Measurements from ENCODE around the gene FRZB. TPM values are rescaled to one million over a fixed set of nuclear protein-coding genes. Genes with fewer than 3 reads are reported as not detected.

Gene FRZB
- total RNA-seq, 1 donor from 2014 or later, result 69.0 TPM

DNA sequence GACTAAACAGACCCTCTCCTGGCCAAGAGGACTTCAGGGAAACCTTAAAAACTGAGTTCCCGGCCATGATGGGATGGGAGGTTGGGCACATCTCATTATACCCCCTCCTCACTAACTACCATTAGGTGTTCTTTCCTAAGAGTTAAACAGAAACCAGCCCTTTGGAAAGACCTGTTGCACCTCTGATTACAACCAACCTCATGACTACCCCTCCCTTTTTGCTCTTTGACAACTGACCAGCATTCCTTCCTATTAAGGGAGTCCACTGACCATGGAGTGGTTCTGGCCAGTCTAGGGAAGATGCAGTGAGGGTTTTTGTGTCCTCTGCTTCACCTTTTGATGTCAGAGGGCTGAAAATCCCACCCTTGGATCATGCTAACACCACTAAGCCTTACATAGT, 44.5 kb upstream of the FRZB start:
- Histone ChIP-seq H2AFZ (replicated peaks) (no peak overlapping the region), H3K27me3 (no peaks in the 10 kb centered on the region), H3K4me2 (no peak overlapping the region), H3K9me3 (ENCODE audit: low read depth) (no peaks in the 10 kb centered on the region), H3K9ac (no peak overlapping the region), H3F3A (ENCODE audit: low read depth) (peaks cover 18% of the 10 kb centered on the region), H4K20me1 (ENCODE audit: low read depth) (no peaks in the 10 kb centered on the region), H3K79me2 (ENCODE audit: low read depth) (no peaks in the 10 kb centered on the region), H3K27ac (no peak overlapping the region), H3K4me1 (peaks cover 16% of the 10 kb centered on the region), H3K4me3 (no peak overlapping the region), H3K36me3 (no peaks in the 10 kb centered on the region)
- peak overlapping the region; percentile 35 for H3K4me3 Mint-ChIP-seq
- H3K36me3 Mint-ChIP-seq, result peaks cover 47% of the 10 kb centered on the region
- no peak for TF ChIP-seq CTCF (IDR thresholded peaks at IDR 0.05)
- peaks cover 61% of the 10 kb centered on the region for H3K4me1 Mint-ChIP-seq
- no peak for DNase-seq (ENCODE audit: low spot score)
- H3K9me3 Mint-ChIP-seq, result peaks cover 12% of the 10 kb centered on the region
- H3K27ac Mint-ChIP-seq, result peak overlapping the region; percentile 72
- no peaks in the 10 kb centered on the region for H3K27me3 Mint-ChIP-seq (ENCODE audit: insufficient read depth, low read depth)

GRCh38 chr2:182907081-182907830, 40.8 kb upstream of the FRZB start:
- peak; percentile 70 for DNase-seq (ENCODE audit: low spot score)
- Mint-ChIP-seq H3K36me3 (peaks cover 30% of the 10 kb centered on the region), H3K4me1 (peaks cover 40% of the 10 kb centered on the region), H3K27ac (peak overlapping the region; percentile 91), H3K27me3 (ENCODE audit: insufficient read depth, low read depth) (no peaks in the 10 kb centered on the region), H3K4me3 (peak overlapping the region; percentile 50), H3K9me3 (peaks cover 12% of the 10 kb centered on the region)
- no peak for TF ChIP-seq EZH2 (IDR thresholded peaks at IDR 0.05)
- no peak for TF ChIP-seq EZH2phosphoT487 (IDR thresholded peaks at IDR 0.05)
- no peak for TF ChIP-seq CTCF (IDR thresholded peaks at IDR 0.05)
- peak overlapping the region; percentile 87 for H3K27ac ChIP-seq
- no peak overlapping the region for H3K4me3 ChIP-seq
- no peak overlapping the region for H3K9ac ChIP-seq
- no peaks in the 10 kb centered on the region for H3K79me2 ChIP-seq (ENCODE audit: low read depth)
- H3K36me3 ChIP-seq, result no peaks in the 10 kb centered on the region
- peaks cover 18% of the 10 kb centered on the region for H3F3A ChIP-seq (ENCODE audit: low read depth)
- no peaks in the 10 kb centered on the region for H3K27me3 ChIP-seq
- peaks cover 16% of the 10 kb centered on the region for H3K4me1 ChIP-seq
- no peaks in the 10 kb centered on the region for H4K20me1 ChIP-seq (ENCODE audit: low read depth)
- no peak overlapping the region for H2AFZ ChIP-seq (replicated peaks)
- peak overlapping the region; percentile 66 for H3K4me2 ChIP-seq
- no peaks in the 10 kb centered on the region for H3K9me3 ChIP-seq (ENCODE audit: low read depth)

DNA sequence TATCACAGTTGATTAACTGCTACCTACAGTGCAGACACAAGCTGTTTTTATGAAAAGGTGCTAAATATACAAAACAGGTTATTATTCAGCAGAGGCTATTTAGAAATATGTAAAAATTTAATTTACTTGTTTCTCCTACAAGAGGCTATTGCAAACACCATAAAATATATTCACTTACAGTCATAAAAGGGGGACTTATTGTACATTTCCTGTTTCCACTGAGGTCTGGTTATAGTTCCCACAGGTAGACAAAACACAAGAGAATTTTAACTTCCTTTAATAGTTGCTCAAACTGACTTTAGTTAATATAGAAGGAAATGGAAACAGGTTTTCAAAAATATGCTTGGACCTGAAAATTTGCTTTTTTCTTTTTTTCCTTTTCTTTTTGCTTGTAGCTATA, 40.0 kb upstream of the FRZB start:
- TF ChIP-seq EZH2phosphoT487 (IDR thresholded peaks at IDR 0.05), result no peak
- TF ChIP-seq EZH2 (IDR thresholded peaks at IDR 0.05), result no peak
- TF ChIP-seq CTCF (IDR thresholded peaks at IDR 0.05), result no peak
- Histone ChIP-seq H3K4me3 (no peak overlapping the region), H3K4me2 (peak overlapping the region; percentile 66), H3F3A (ENCODE audit: low read depth) (peaks cover 18% of the 10 kb centered on the region), H3K79me2 (ENCODE audit: low read depth) (no peaks in the 10 kb centered on the region), H2AFZ (replicated peaks) (no peak overlapping the region), H4K20me1 (ENCODE audit: low read depth) (no peaks in the 10 kb centered on the region), H3K27me3 (no peaks in the 10 kb centered on the region), H3K4me1 (peaks cover 16% of the 10 kb centered on the region), H3K9me3 (ENCODE audit: low read depth) (no peaks in the 10 kb centered on the region), H3K36me3 (no peaks in the 10 kb centered on the region), H3K9ac (no peak overlapping the region), H3K27ac (peak overlapping the region; percentile 87)
- peaks cover 30% of the 10 kb centered on the region for H3K36me3 Mint-ChIP-seq
- peak overlapping the region; percentile 2 for H3K27ac Mint-ChIP-seq
- DNase-seq (ENCODE audit: low spot score), result no peak
- no peak overlapping the region for H3K4me3 Mint-ChIP-seq
- H3K27me3 Mint-ChIP-seq (ENCODE audit: insufficient read depth, low read depth), result no peaks in the 10 kb centered on the region
- H3K4me1 Mint-ChIP-seq, result peaks cover 32% of the 10 kb centered on the region
- H3K9me3 Mint-ChIP-seq, result peaks cover 12% of the 10 kb centered on the region
